Frontal cortex (tissue), 4 donors: ENCODE data around the gene UPK3BL1. TPM values are rescaled to one million over a fixed set of nuclear protein-coding genes. Genes with fewer than 3 reads are reported as not detected.
"Not testable (repeated sequence)": the region's sequence is repeated elsewhere in the genome, so short reads cannot be mapped to it uniquely, and the experiment has no call there.

ENCODE experiments used
- DNase-seq, 2 donors: peaks; one replicate each; pipeline ENCODE4 v3.0.0; 2012; ENCODE audit warnings: low spot score in 2 of 2
- FAIRE-seq: peaks from 2 replicates; lab custom pipeline; 2012; peaks lifted over from hg19 to GRCh38; lab: Jason Lieb, UNC
- small RNA-seq: library from RNA; depleted of rRNA; stranded (forward); fragments of <200 nt; gene quantifications from one replicate; pipeline ENCODE3, GENCODE V24; 2014
- total RNA-seq: library from RNA; depleted of rRNA; stranded (reverse); fragments of >200 nt; gene quantifications from one replicate; pipeline ENCODE4 v1.2.3, GENCODE V29; 2014
- donor health status: control.
- donor health status: control.
- donor health status: control.

UPK3BL1 gene
- total RNA-seq, 1 donor from 2014 or later: 9.0 TPM

DNA sequence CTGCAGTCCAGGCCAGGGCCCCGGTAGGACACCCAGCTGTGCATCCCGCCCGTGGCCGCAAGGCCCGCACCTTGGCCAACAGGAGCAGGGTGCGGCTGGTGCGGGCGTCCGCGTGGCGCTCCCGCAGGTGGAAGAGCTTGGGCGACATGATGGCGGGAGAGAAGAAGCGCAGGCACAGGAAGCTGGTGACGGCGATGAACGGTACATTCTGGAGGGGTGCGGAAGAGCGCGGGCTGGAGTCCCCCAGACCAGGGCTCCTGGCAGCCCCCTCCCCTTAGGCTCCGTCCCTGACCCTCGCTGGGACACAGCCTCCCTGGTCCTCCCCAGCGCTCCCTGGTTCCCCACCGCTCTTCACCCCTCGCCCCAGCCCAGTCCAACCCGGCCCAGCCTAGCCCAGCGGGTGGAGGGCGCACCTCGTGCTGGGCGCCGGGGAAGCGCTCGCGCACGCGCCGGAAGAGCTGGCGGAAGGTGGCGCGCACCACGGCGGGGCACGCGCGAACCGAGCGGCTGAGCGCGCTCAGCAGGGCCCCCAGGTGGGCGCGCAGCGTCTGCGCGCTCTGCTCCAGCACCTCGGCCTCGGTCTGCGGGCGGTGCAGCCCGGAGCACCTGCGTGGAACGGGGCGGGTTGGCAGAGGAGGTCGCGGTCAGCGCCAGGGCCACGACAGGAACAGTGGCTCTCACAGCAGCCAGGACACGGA lies 48.8 kb downstream of the UPK3BL1 start:
- not testable (repeated sequence) for DNase-seq, FAIRE-seq

GRCh38 chr7:102592477-102593019 lies 50.0 kb downstream of the UPK3BL1 start:
- not testable (repeated sequence) for DNase-seq, FAIRE-seq

DNA sequence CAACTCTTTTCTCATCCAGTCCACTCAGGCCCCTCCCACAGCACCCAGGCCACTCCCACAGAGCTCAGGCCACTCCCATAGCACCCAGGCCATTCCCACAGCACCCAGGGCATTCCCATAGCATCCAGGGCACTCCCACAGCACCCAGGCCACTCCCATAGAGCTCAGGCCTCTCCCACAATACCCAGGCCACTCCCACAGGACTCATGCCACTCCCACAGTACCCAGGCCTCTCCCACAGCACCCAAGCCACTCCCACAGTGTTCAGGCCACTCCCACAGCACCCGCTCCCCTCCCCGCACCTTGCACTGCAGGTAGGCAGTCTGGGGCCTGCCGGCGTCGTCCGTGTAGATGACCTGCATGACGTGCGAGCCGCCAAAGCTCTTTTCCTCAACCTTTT lies 52.7 kb downstream of the UPK3BL1 start:
- FAIRE-seq, DNase-seq: not testable (repeated sequence)

Small RNA genes within 50 kb of the gene (small RNA-seq; reads per million reads assigned to genes)
- gene AC105052.3 (not detected), gene UPK3BL1 (not detected)

Other genes starting within 250 kb of the UPK3BL1 start
- 15.5 TPM for gene PRKRIP1, start 246.4 kb downstream of the UPK3BL1 start, total RNA-seq
- 19.2 TPM for gene ORAI2, start 209.2 kb downstream of the UPK3BL1 start, total RNA-seq
- gene ALKBH4, start 177.9 kb downstream of the UPK3BL1 start, total RNA-seq: 16.7 TPM
- 55.4 TPM for gene LRWD1, start 177.8 kb downstream of the UPK3BL1 start, total RNA-seq
- 11.8 TPM for gene POLR2J, start 163.9 kb downstream of the UPK3BL1 start, total RNA-seq
- gene RASA4B, start 125.0 kb downstream of the UPK3BL1 start, total RNA-seq: 11.4 TPM
- gene UPK3BL2, start 99.1 kb downstream of the UPK3BL1 start, total RNA-seq: 1.6 TPM
- gene SPDYE2, start 91.6 kb downstream of the UPK3BL1 start, total RNA-seq: not detected
- gene POLR2J3, start 70.2 kb downstream of the UPK3BL1 start, total RNA-seq: 21.2 TPM
- gene RASA4, start 26.0 kb downstream of the UPK3BL1 start, total RNA-seq: 27.3 TPM
- gene SPDYE2B, start 7.5 kb upstream of the UPK3BL1 start, total RNA-seq: not detected
- 1.2 TPM for gene POLR2J2, start 28.9 kb upstream of the UPK3BL1 start, total RNA-seq
- gene FAM185A, start 106.2 kb upstream of the UPK3BL1 start, total RNA-seq: 18.3 TPM